Endothelial cell of umbilical vein (primary cell): Measurements from ENCODE around the gene SLC2A1. TPM values are rescaled to one million over a fixed set of nuclear protein-coding genes. Genes with fewer than 3 reads are reported as not detected.
A peak's percentile ranks its signal among the peaks of the same experiment; 100 is the strongest.

Source experiments
- BruUV-seq: library from RNA; stranded (reverse); fragments of 400-500 nt; replicated peaks from 2 replicates; lab custom pipeline; 2021; lab: Mats Ljungman, UMichigan
- CTCF ChIA-PET: fragments of 300-600, 350-600 bp; sonication (Branson Sonifier 250); formaldehyde crosslinking; loops from one replicate; lab custom pipeline; 2021; ENCODE audit warnings: antibody characterized with exemption, inconsistent platforms; lab: Charles Lee
- POLR2A ChIA-PET: fragments of 300-600, 350-600 bp; sonication (Branson Sonifier 250); formaldehyde crosslinking; loops from one replicate; lab custom pipeline; 2021; ENCODE audit warnings: antibody characterized with exemption, inconsistent platforms; lab: Charles Lee
- DNase-seq: peaks from one replicate; pipeline ENCODE4 v3.0.0-alpha.2; 2011; ENCODE audit warnings: low read depth, low spot score
- FAIRE-seq: peaks from 2 replicates; lab custom pipeline; 2011; peaks lifted over from hg19 to GRCh38; lab: Jason Lieb, UNC
- H2AFZ ChIP-seq: 2 replicates; pipeline ENCODE4 v1.6.0; 2012; ENCODE audit warnings: low read depth, low read length, control low read depth, inconsistent platforms
- H3K27ac ChIP-seq: 2 replicates; pipeline ENCODE4 v1.5.1; 2011; ENCODE audit warnings: low read depth, mild to moderate bottlenecking, control low read depth, low read length, moderate library complexity; ENCODE audit not compliant: insufficient read depth
- H3K27me3 ChIP-seq, 2 experiments: 2 replicates each; pipeline versions ENCODE4 v1.6.0 to v1.6.1; 2011; ENCODE audit warnings: low read length in 2 of 2, mixed read lengths in 1 of 2; ENCODE audit not compliant: control insufficient read depth in 2 of 2, insufficient read depth in 2 of 2
- H3K36me3 ChIP-seq, 2 experiments: 2 replicates in 1 of 2; 3 replicates in 1 of 2; pipeline ENCODE4 v1.5.1; 2011; ENCODE audit warnings: low read length in 2 of 2, mild to moderate bottlenecking in 1 of 2, moderate library complexity in 1 of 2; ENCODE audit not compliant: control insufficient read depth in 2 of 2, insufficient read depth in 2 of 2; ENCODE audit errors: extremely low read depth in 1 of 2
- H3K4me1 ChIP-seq: 3 replicates; pipeline ENCODE4 v1.5.1; 2011; ENCODE audit warnings: mild to moderate bottlenecking, low read length; ENCODE audit not compliant: control insufficient read depth, insufficient read depth; ENCODE audit errors: extremely low read depth
- H3K4me2 ChIP-seq: 2 replicates; pipeline ENCODE4 v1.6.1; 2011; ENCODE audit warnings: low read length, control low read depth, mixed read lengths; ENCODE audit not compliant: insufficient read depth
- H3K4me3 ChIP-seq, 3 experiments: fragments of 200-600 bp in 1 of 3; sonication (generic), shearing (Covaris generic) in 1 of 3; replicated peaks in 1 of 3; 2 replicates each; pipeline ENCODE4 v1.5.1; 2011 to 2016; ENCODE audit warnings: control low read depth in 3 of 3, low read length in 3 of 3, mild to moderate bottlenecking in 2 of 3, inconsistent platforms in 1 of 3, low read depth in 1 of 3, moderate library complexity in 1 of 3; ENCODE audit not compliant: insufficient read depth in 1 of 3
- H3K79me2 ChIP-seq: 2 replicates; pipeline ENCODE4 v1.6.0; 2012; ENCODE audit warnings: low read length, inconsistent platforms; ENCODE audit not compliant: control insufficient read depth, insufficient read depth
- H3K9ac ChIP-seq: replicated peaks from 2 replicates; pipeline ENCODE3; 2011; ENCODE audit warnings: low read length, control low read depth; ENCODE audit not compliant: insufficient read depth; ENCODE audit errors: extremely low read depth
- H3K9me1 ChIP-seq: replicated peaks from 3 replicates; pipeline ENCODE4 v1.6.0; 2011; ENCODE audit warnings: mild to moderate bottlenecking, low read length; ENCODE audit not compliant: control insufficient read depth, insufficient read depth; ENCODE audit errors: extremely low read depth
- H3K9me3 ChIP-seq: replicated peaks from 2 replicates; pipeline ENCODE4 v1.5.1; 2012; ENCODE audit warnings: low read length, inconsistent platforms; ENCODE audit not compliant: control insufficient read depth, insufficient read depth
- H4K20me1 ChIP-seq: replicated peaks from 2 replicates; pipeline ENCODE3; 2011; ENCODE audit warnings: mild to moderate bottlenecking, low read length; ENCODE audit not compliant: control insufficient read depth, insufficient read depth; ENCODE audit errors: extremely low read depth
- EZH2 ChIP-seq: IDR thresholded peaks from 2 replicates; pipeline ENCODE4 v1.6.1; 2012; ENCODE audit warnings: borderline replicate concordance, low read depth, mild to moderate bottlenecking, moderate library complexity, low read length, inconsistent platforms; ENCODE audit not compliant: severe bottlenecking
- FOS ChIP-seq: IDR thresholded peaks from 2 replicates; pipeline ENCODE4 v1.6.1; 2011; ENCODE audit warnings: mild to moderate bottlenecking, low read length, moderate library complexity, borderline replicate concordance; ENCODE audit not compliant: insufficient read depth
- GATA2 ChIP-seq: IDR thresholded peaks from 2 replicates; pipeline ENCODE4 v1.7.0; 2011; ENCODE audit warnings: low read depth, mild to moderate bottlenecking, moderate library complexity, mixed read lengths, low read length; ENCODE audit not compliant: insufficient read length, insufficient read depth
- JUN ChIP-seq: IDR thresholded peaks from 2 replicates; pipeline ENCODE4 v1.6.1; 2011; ENCODE audit warnings: borderline replicate concordance, low read depth; ENCODE audit not compliant: insufficient read length, insufficient read depth
- MYC ChIP-seq: IDR thresholded peaks from one replicate; pipeline ENCODE4 v1.6.1; 2011; ENCODE audit warnings: mild to moderate bottlenecking, low read depth, low read length
- POLR2A ChIP-seq: IDR thresholded peaks from 2 replicates; pipeline ENCODE4 v1.6.1; 2012; ENCODE audit warnings: low read depth, mild to moderate bottlenecking, control low read depth, low read length
- POLR2AphosphoS5 ChIP-seq: IDR thresholded peaks from 2 replicates; pipeline ENCODE4 v1.6.1; 2012; ENCODE audit warnings: low read depth, mild to moderate bottlenecking, control low read depth, low read length, moderate library complexity; ENCODE audit not compliant: insufficient read depth
- dilution Hi-C: fragments of 300-500 bp; cut with MboI; formaldehyde crosslinking; loops from one replicate; pipeline ENCODE4 v1.15.0; 2019; ENCODE audit warnings: low sequenced_read_pairs; ENCODE audit not compliant: extremely low pct_ligation_motif_present
- intact Hi-C: fragments of 100-400 bp; cut with micrococcal nuclease; formaldehyde crosslinking; loops from one replicate; pipeline ENCODE4 v1.10.0; 2022
- polyA plus RNA-seq, 4 experiments: library from polyadenylated mRNA; depleted of rRNA in 3 of 4; stranded (reverse) in 3 of 4; unstranded in 1 of 4; fragments of >200 nt; gene quantifications; 2 replicates each; pipeline versions ENCODE4 v1.2.1 to v1.2.3, GENCODE V29; 2011 to 2012; ENCODE audit warnings: missing spikeins in 1 of 4
- total RNA-seq: library from RNA; stranded (reverse); gene quantifications from 2 replicates; pipeline ENCODE4 v1.2.3, GENCODE V29; 2021
- TF ChIP-seq, protein P1 (sequence below): IDR thresholded peaks from 2 replicates; pipeline ENCODE4 v1.6.1; 2011; ENCODE audit not compliant: insufficient read depth, insufficient read length
- TF ChIP-seq, protein P2 (sequence below), 2 donors: IDR thresholded peaks; 1 replicate in 1 of 2; 2 replicates in 1 of 2; pipeline ENCODE4 v1.5.1; 2011; ENCODE audit warnings: low read length in 2 of 2, mild to moderate bottlenecking in 2 of 2, moderate library complexity in 2 of 2, control low read depth in 1 of 2, inconsistent platforms in 1 of 2, low read depth in 1 of 2; ENCODE audit not compliant: insufficient read depth in 1 of 2; ENCODE audit errors: extremely low read depth in 1 of 2

The SLC2A1 gene
- total and polyA plus RNA-seq, 2 donors (not counting 3 experiments of a cell fraction or from before 2014, with no cell fraction given): 42.2 to 46.5 TPM

DNA sequence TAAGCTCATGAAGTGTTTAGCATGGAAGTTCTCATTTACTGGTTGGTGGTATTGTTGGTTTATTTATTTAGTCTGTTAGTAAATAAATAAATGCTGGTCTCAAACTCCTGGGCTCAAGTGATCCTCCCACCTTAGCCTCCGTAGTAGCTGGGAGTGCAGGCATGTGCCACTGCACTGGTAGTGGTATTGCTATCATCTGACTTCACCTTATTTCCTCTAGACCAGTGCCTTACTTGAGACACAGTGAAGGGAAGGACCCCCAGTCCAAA, 1.4 kb upstream of the SLC2A1 start:
- H4K20me1 ChIP-seq: no peaks in the 10 kb centered on the region
- ChIA-PET CTCF (interaction anchor here (1.7 to 5.7 kb wide), 2 partner anchors 37 to 114 kb away, joined by 12 to 23 read pairs; no protein-coding TSS in a partner anchor), POLR2A (no interaction called here)
- H3K36me3 ChIP-seq: no peaks in the 10 kb centered on the region
- FAIRE-seq: no peak
- H2AFZ ChIP-seq: no peak overlapping the region
- no peak overlapping the region for H3K27ac ChIP-seq
- peaks cover 13% of the 10 kb centered on the region for H3K79me2 ChIP-seq
- no peak overlapping the region for H3K4me2 ChIP-seq
- intact Hi-C loops (no loop called here), dilution Hi-C loops (no loop called here)
- TF ChIP-seq, protein P1, sequence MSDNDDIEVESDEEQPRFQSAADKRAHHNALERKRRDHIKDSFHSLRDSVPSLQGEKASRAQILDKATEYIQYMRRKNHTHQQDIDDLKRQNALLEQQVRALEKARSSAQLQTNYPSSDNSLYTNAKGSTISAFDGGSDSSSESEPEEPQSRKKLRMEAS: no peak
- no peak for TF ChIP-seq EZH2
- no peak for TF ChIP-seq FOS
- TF ChIP-seq POLR2A: no peak
- TF ChIP-seq MYC: no peak
- TF ChIP-seq JUN: no peak
- no TSS peak for BruUV-seq
- H3K4me3 ChIP-seq: no peak overlapping the region
- H3K9me1 ChIP-seq: no peaks in the 10 kb centered on the region
- no peaks in the 10 kb centered on the region for H3K9me3 ChIP-seq
- peaks cover 16% of the 10 kb centered on the region for H3K4me1 ChIP-seq
- H3K27me3 ChIP-seq: no peaks in the 10 kb centered on the region
- no peak overlapping the region for H3K9ac ChIP-seq
- DNase-seq: no peak

DNA sequence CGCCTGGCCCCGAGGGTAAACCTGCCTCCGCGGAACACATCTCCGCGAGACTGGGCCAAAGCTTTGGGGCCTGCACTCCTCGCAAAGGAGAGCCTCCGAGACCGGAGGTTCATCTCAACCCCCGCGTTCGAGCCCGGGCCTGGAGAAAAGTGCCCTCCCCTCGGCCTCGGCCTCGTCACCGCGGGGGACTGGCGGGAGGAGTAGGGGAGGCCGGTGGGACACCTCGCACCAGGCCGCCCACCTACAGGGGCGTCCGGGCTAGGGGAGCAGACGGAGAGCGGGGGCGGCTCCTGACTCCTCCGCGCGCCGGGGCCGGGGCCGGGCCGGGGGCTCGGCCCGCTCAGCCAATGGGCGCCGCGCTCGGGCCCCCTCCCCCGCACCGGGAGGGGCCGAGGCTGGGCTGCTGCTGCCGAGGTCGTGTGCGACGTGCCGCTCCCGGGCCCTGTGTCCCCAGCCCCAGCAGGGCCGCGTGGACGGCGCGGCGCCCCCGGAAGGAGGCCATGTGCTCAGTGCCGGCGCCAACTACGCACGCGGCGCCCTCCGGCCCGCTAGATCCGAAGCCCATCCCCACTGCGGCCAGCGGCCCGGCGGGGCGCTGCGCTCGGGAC, 684 bp downstream of the SLC2A1 start:
- TF ChIP-seq POLR2AphosphoS5: peak; percentile 24
- TF ChIP-seq, protein P1: peak; percentile 44
- TF ChIP-seq GATA2: no peak
- TF ChIP-seq, protein P2, sequence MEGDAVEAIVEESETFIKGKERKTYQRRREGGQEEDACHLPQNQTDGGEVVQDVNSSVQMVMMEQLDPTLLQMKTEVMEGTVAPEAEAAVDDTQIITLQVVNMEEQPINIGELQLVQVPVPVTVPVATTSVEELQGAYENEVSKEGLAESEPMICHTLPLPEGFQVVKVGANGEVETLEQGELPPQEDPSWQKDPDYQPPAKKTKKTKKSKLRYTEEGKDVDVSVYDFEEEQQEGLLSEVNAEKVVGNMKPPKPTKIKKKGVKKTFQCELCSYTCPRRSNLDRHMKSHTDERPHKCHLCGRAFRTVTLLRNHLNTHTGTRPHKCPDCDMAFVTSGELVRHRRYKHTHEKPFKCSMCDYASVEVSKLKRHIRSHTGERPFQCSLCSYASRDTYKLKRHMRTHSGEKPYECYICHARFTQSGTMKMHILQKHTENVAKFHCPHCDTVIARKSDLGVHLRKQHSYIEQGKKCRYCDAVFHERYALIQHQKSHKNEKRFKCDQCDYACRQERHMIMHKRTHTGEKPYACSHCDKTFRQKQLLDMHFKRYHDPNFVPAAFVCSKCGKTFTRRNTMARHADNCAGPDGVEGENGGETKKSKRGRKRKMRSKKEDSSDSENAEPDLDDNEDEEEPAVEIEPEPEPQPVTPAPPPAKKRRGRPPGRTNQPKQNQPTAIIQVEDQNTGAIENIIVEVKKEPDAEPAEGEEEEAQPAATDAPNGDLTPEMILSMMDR (IDR thresholded peaks at IDR 0.05; ENCODE audit: extremely low read depth in 1 of 2, insufficient read depth in 1 of 2, low read depth in 1 of 2, low read length in 2 of 2): peak; percentile 7 to 10
- peaks cover 16% of the 10 kb centered on the region for H3K4me1 ChIP-seq

More for the DNA sequence above, 684 bp downstream of the SLC2A1 start:
- Histone ChIP-seq H4K20me1 (no peaks in the 10 kb centered on the region), H3K9me1 (no peaks in the 10 kb centered on the region), H3K27me3 (no peaks in the 10 kb centered on the region), H3K27ac (peak overlapping the region; percentile 68), H3K36me3 (no peaks in the 10 kb centered on the region), H3K9me3 (no peaks in the 10 kb centered on the region), H3K9ac (peak overlapping the region; percentile 77), H3K4me2 (peak overlapping the region; percentile 79), H3K4me3 (peak overlapping the region; percentile 43 to 79 (median 57)), H3K79me2 (peaks cover 16% of the 10 kb centered on the region), H2AFZ (peak overlapping the region; percentile 95)
- ChIA-PET CTCF (interaction anchor here (3.5 kb wide), 1 partner anchor 116 kb away, joined by 17 read pairs; no protein-coding TSS in a partner anchor), POLR2A (no interaction called here)
- no TSS peak for BruUV-seq
- FAIRE-seq (peak; percentile 42), DNase-seq (peak; percentile 61)
- intact Hi-C loops (loop anchor here (1.0 to 2.0 kb wide), 3 partner anchors 17 to 34 kb away; no protein-coding TSS in a partner anchor), dilution Hi-C loops (no loop called here)
